CD8-positive, alpha-beta memory T cell (primary cell): ENCODE results near the gene LORICRIN. TPM values are rescaled to one million over a fixed set of nuclear protein-coding genes. Genes with fewer than 3 reads are reported as not detected.

ENCODE experiments used
- CTCF ChIA-PET: fragments of 350-600 bp; sonication (Branson Sonifier 250); formaldehyde crosslinking; loops from one replicate; lab custom pipeline; 2021; ENCODE audit warnings: antibody characterized with exemption; lab: Charles Lee
- POLR2A ChIA-PET: fragments of 350-600 bp; sonication (Branson Sonifier 250); formaldehyde crosslinking; loops from one replicate; lab custom pipeline; 2021; ENCODE audit warnings: antibody characterized with exemption; lab: Charles Lee
- DNase-seq, 5 donors: peaks; one replicate each; pipeline versions ENCODE4 v3.0.0 to v3.0.0-alpha.2; 2020 to 2022; ENCODE audit warnings: mixed read lengths in 1 of 5
- H3K27ac ChIP-seq: one replicate; pipeline ENCODE4 v1.7.0; 2013; ENCODE audit warnings: low read depth, mild to moderate bottlenecking, low read length, moderate library complexity
- H3K27me3 ChIP-seq: 2 replicates; pipeline ENCODE4 v1.7.0; 2013; ENCODE audit warnings: low read length, mild to moderate bottlenecking; ENCODE audit not compliant: insufficient read depth, poor library complexity, severe bottlenecking
- H3K36me3 ChIP-seq: 2 replicates; pipeline ENCODE4 v1.7.0; 2013; ENCODE audit warnings: mild to moderate bottlenecking, low read length, moderate library complexity; ENCODE audit not compliant: insufficient read depth
- H3K4me1 ChIP-seq: 2 replicates; pipeline ENCODE4 v1.7.0; 2013; ENCODE audit warnings: mild to moderate bottlenecking, low read length, moderate library complexity; ENCODE audit not compliant: insufficient read depth
- H3K4me3 ChIP-seq: 2 replicates; pipeline ENCODE4 v1.7.0; 2013; ENCODE audit warnings: mild to moderate bottlenecking, low read length
- H3K9me3 ChIP-seq: 2 replicates; pipeline ENCODE4 v1.7.0; 2013; ENCODE audit warnings: mild to moderate bottlenecking, low read length
- H3K27ac Mint-ChIP-seq, 8 donors: one replicate each; pipeline ENCODE4 v1.8.0; 2020 to 2021; ENCODE audit warnings: mixed read lengths in 8 of 8, mild to moderate bottlenecking in 6 of 8, inconsistent platforms in 3 of 8, moderate library complexity in 3 of 8
- H3K27me3 Mint-ChIP-seq, 2 donors: one replicate each; pipeline ENCODE4 v1.8.0; 2020 to 2021; ENCODE audit warnings: mixed read lengths in 2 of 2, mild to moderate bottlenecking in 1 of 2, moderate library complexity in 1 of 2
- H3K36me3 Mint-ChIP-seq, 3 donors: one replicate each; pipeline ENCODE4 v1.8.0; 2020 to 2021; ENCODE audit warnings: mixed read lengths in 3 of 3, inconsistent platforms in 1 of 3, mild to moderate bottlenecking in 1 of 3
- H3K4me1 Mint-ChIP-seq, 3 donors: one replicate each; pipeline ENCODE4 v1.8.0; 2020 to 2021; ENCODE audit warnings: mixed read lengths in 3 of 3, inconsistent platforms in 1 of 3, mild to moderate bottlenecking in 1 of 3
- H3K4me3 Mint-ChIP-seq, 7 donors: one replicate each; pipeline ENCODE4 v1.8.0; 2020 to 2021; ENCODE audit warnings: mixed read lengths in 7 of 7, mild to moderate bottlenecking in 6 of 7, moderate library complexity in 4 of 7, inconsistent platforms in 2 of 7
- H3K9me3 Mint-ChIP-seq, 5 donors: one replicate each; pipeline ENCODE4 v1.8.0; 2020 to 2022; ENCODE audit warnings: mixed read lengths in 5 of 5, mild to moderate bottlenecking in 3 of 5, moderate library complexity in 2 of 5, inconsistent platforms in 1 of 5
- polyA plus RNA-seq: library from polyadenylated mRNA; unstranded; fragments of 300-500 nt; fragmentation: Illumina TruSeq; gene quantifications from one replicate; pipeline ENCODE4 v1.2.3, GENCODE V29; 2021
- total RNA-seq, 2 experiments: library from RNA; stranded (reverse); gene quantifications; one replicate each; pipeline ENCODE4 v1.2.3, GENCODE V29; 2021

LORICRIN gene, protein sequence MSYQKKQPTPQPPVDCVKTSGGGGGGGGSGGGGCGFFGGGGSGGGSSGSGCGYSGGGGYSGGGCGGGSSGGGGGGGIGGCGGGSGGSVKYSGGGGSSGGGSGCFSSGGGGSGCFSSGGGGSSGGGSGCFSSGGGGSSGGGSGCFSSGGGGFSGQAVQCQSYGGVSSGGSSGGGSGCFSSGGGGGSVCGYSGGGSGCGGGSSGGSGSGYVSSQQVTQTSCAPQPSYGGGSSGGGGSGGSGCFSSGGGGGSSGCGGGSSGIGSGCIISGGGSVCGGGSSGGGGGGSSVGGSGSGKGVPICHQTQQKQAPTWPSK
- not detected for total RNA-seq
- polyA plus RNA-seq = not detected

DNA sequence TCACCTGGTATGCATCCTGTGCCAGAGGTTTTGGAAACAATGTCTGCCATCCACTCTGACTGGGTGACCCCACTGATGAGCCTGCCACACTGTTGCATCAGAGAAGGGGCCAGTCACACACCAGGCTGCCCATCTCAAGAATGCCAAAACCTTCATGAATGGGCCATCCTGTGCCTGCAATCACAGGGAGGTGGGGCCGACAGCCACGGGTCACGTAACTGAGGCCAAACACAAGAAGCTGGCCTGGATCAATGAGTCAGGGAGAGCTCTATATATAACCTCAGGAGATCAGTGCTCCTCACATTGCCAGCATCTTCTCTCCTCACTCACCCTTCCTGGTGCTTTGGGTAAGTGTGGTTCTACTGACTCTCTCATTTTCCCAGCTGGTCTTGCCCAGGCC lies at the start of gene LORICRIN:
Gene LORICRIN (plus strand): TSS at position 301 of the 400 bp plus-strand sequence. CDS start 1,263 bp downstream, outside the sequence.
- peaks cover 21% of the 10 kb centered on the region for H3K27me3 ChIP-seq
- DNase-seq = no peak
- peak within 1 kb of the TSS in 4 of 8 donors; percentile 37 to 70 (median 53) for H3K27ac Mint-ChIP-seq
- no peaks in the 10 kb centered on the region for H3K36me3 Mint-ChIP-seq
- peaks cover 17% of the 10 kb centered on the region for H3K4me1 ChIP-seq
- no peak within 1 kb of the TSS for H3K4me3 ChIP-seq
- H3K9me3 ChIP-seq = no peaks in the 10 kb centered on the region
- no peak within 1 kb of the TSS for H3K27ac ChIP-seq
- H3K36me3 ChIP-seq = no peaks in the 10 kb centered on the region
- H3K4me1 Mint-ChIP-seq = peaks cover 22 to 29% (median 25%) of the 10 kb centered on the region in 3 donors
- POLR2A ChIA-PET = no interaction called here
- CTCF ChIA-PET = no interaction called here
- H3K4me3 Mint-ChIP-seq = peak within 1 kb of the TSS; percentile 70 to 86 (median 75)
- peaks cover 51 to 58% of the 10 kb centered on the region in 2 donors for H3K27me3 Mint-ChIP-seq
- peaks cover 0 to 2% (median 0%) of the 10 kb centered on the region in 5 donors for H3K9me3 Mint-ChIP-seq

DNA sequence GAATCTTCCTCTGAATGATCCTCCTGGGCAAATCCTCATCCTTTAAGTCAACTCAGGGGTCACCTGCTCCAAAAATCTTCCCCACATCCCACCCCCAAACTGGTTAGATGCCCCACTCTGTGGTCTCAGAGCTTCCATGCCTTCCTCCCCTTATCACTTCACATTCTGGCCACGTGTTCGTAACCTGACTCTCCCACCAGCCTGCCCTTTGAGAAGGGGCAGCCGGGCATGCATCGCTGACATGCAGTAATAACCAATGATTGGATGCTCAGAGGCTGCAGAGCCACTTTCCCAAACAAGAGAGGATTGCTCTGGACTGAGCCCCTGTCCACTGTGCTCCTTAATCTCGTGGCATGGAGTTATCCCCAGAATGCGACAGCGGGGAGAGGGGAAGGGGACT lies 49.3 kb upstream of the LORICRIN start:
- Mint-ChIP-seq H3K4me3 (no peak overlapping the region), H3K36me3 (no peaks in the 10 kb centered on the region), H3K4me1 (no peaks in the 10 kb centered on the region), H3K27me3 (peaks cover 19 to 31% of the 10 kb centered on the region in 2 donors), H3K27ac (no peak overlapping the region), H3K9me3 (no peaks in the 10 kb centered on the region)
- ChIA-PET CTCF (no interaction called here), POLR2A (no interaction called here)
- Histone ChIP-seq H3K27me3 (no peaks in the 10 kb centered on the region), H3K36me3 (no peaks in the 10 kb centered on the region), H3K4me1 (no peaks in the 10 kb centered on the region), H3K4me3 (no peak overlapping the region), H3K27ac (no peak overlapping the region), H3K9me3 (no peaks in the 10 kb centered on the region)
- no peak for DNase-seq

DNA sequence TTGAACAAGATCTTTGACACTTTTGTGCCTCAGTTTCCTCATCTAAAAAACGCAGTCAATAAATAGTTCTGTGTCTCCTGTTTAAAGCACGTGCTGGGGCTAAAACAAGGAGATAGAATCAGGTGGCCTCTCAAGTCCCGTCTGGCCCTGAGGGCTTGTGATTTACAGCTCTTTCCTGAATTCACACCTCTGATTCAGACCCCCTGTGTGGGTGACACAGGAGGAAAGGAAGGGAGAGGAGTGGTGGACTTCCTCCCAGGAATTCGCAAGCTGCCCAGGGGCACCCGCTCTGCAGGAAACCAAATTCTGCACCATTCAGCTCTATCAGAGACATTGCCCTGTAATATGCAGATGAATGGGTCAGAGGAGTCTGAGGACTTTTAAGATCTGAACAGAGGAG lies 47.3 kb upstream of the LORICRIN start:
- ChIA-PET CTCF (no interaction called here), POLR2A (no interaction called here)
- Mint-ChIP-seq H3K36me3 (no peaks in the 10 kb centered on the region), H3K27me3 (peaks cover 11 to 26% of the 10 kb centered on the region in 2 donors), H3K4me3 (no peak overlapping the region), H3K4me1 (no peaks in the 10 kb centered on the region), H3K9me3 (no peaks in the 10 kb centered on the region), H3K27ac (no peak overlapping the region)
- H3K4me1 ChIP-seq = no peaks in the 10 kb centered on the region
- H3K36me3 ChIP-seq = no peaks in the 10 kb centered on the region
- no peak overlapping the region for H3K4me3 ChIP-seq
- DNase-seq = no peak
- H3K27me3 ChIP-seq = no peaks in the 10 kb centered on the region
- H3K27ac ChIP-seq = no peak overlapping the region
- H3K9me3 ChIP-seq = no peaks in the 10 kb centered on the region

DNA sequence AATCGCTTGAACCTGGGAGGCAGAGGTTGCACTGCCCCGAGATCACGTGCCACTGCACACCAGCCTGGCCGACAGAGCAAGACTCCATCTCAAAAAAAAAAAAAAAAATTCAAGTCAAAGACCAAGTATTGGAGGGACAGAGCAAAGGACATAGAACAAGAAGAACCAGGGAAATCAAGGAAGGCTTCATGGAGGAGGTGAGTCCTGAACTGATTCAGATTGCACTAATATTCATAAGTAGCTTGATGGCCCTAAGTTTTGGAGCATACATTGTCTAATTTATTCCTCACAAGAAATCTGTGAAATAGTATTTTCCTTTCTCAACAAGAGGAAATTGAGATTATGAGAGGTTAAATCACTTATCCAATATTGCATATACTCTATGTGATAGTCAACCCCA lies 46.0 kb upstream of the LORICRIN start:
- no peak overlapping the region for H3K27ac ChIP-seq
- H3K36me3 ChIP-seq = no peaks in the 10 kb centered on the region
- no peak overlapping the region for H3K4me3 ChIP-seq
- H3K4me1 Mint-ChIP-seq = no peaks in the 10 kb centered on the region
- H3K27me3 ChIP-seq = no peaks in the 10 kb centered on the region
- no peaks in the 10 kb centered on the region for H3K4me1 ChIP-seq
- H3K27me3 Mint-ChIP-seq = peaks cover 12 to 28% of the 10 kb centered on the region in 2 donors
- H3K27ac Mint-ChIP-seq = no peak overlapping the region
- no peaks in the 10 kb centered on the region for H3K9me3 Mint-ChIP-seq
- ChIA-PET POLR2A (no interaction called here), CTCF (no interaction called here)
- DNase-seq = no peak
- H3K4me3 Mint-ChIP-seq = no peak overlapping the region
- H3K36me3 Mint-ChIP-seq = no peaks in the 10 kb centered on the region
- no peaks in the 10 kb centered on the region for H3K9me3 ChIP-seq

DNA sequence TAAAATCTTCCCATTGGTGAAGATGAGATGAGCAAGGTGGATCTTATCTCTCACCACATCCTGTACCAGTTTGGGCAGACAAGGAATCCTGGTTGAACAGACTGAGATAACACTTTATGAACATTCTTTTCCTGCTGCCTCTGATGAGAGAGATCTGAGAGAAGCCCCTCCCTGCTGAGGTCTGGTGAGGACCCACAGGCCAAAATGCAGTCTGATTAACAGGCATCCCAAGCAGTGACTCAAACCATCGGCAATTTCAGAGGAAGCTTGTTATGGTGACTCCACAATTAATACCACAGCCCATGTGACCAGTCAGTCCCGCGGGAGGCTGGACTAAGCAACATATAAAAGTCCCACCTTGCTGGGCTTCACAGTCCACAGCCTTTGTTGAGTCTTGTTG lies 42.3 kb upstream of the LORICRIN start, which contains the start of gene PRR9:
Gene PRR9 (plus strand): TSS at position 373 of the 400 bp plus-strand sequence. CDS start 561 bp downstream, outside the sequence.
- no peaks in the 10 kb centered on the region for H3K27me3 ChIP-seq
- no peaks in the 10 kb centered on the region for H3K36me3 Mint-ChIP-seq
- no peak within 1 kb of the TSS for H3K27ac Mint-ChIP-seq
- H3K4me3 ChIP-seq = no peak within 1 kb of the TSS
- no peak within 1 kb of the TSS for H3K27ac ChIP-seq
- no peak for DNase-seq
- no peaks in the 10 kb centered on the region for H3K9me3 ChIP-seq
- no peaks in the 10 kb centered on the region for H3K4me1 ChIP-seq
- CTCF ChIA-PET = no interaction called here
- H3K27me3 Mint-ChIP-seq = peaks cover 14 to 48% of the 10 kb centered on the region in 2 donors
- H3K4me3 Mint-ChIP-seq = no peak within 1 kb of the TSS
- H3K36me3 ChIP-seq = no peaks in the 10 kb centered on the region
- no peaks in the 10 kb centered on the region for H3K4me1 Mint-ChIP-seq
- POLR2A ChIA-PET = no interaction called here
- no peaks in the 10 kb centered on the region for H3K9me3 Mint-ChIP-seq

DNA sequence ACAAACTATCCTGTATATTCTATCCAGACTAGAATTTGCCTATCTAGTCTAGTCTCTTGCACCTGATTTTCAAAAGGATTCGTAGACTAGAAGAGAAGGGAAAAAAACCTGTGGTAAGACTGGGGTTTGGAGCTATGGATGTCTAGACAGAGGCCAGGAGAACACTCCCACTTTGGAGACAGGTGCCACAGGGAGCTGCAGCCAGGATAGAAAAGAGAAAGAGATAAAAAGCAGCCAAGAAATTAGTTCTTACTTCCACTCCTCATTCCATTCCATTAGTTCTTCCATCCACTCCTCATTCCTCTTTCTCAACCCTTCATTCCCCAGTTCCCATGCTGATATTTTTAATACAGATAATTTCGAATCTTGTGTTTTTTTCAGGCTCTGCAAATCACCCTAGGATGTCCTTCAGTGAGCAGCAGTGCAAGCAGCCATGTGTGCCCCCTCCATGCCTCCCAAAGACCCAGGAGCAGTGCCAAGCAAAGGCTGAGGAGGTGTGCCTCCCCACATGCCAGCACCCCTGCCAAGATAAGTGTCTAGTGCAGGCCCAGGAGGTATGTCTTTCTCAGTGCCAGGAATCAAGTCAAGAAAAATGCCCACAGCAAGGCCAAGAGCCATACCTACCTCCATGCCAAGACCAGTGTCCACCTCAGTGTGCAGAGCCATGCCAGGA lies 41.6 kb upstream of the LORICRIN start:
- Mint-ChIP-seq H3K27me3 (peaks cover 13 to 42% of the 10 kb centered on the region in 2 donors), H3K4me3 (no peak overlapping the region), H3K27ac (no peak overlapping the region), H3K4me1 (peaks cover 0 to under 1% (median 0%) of the 10 kb centered on the region in 3 donors), H3K36me3 (no peaks in the 10 kb centered on the region), H3K9me3 (no peaks in the 10 kb centered on the region)
- no peaks in the 10 kb centered on the region for H3K27me3 ChIP-seq
- no peak overlapping the region for H3K27ac ChIP-seq
- H3K9me3 ChIP-seq = no peaks in the 10 kb centered on the region
- POLR2A ChIA-PET = no interaction called here
- no peaks in the 10 kb centered on the region for H3K36me3 ChIP-seq
- no peak for DNase-seq
- no peaks in the 10 kb centered on the region for H3K4me1 ChIP-seq
- H3K4me3 ChIP-seq = no peak overlapping the region
- CTCF ChIA-PET = no interaction called here

DNA sequence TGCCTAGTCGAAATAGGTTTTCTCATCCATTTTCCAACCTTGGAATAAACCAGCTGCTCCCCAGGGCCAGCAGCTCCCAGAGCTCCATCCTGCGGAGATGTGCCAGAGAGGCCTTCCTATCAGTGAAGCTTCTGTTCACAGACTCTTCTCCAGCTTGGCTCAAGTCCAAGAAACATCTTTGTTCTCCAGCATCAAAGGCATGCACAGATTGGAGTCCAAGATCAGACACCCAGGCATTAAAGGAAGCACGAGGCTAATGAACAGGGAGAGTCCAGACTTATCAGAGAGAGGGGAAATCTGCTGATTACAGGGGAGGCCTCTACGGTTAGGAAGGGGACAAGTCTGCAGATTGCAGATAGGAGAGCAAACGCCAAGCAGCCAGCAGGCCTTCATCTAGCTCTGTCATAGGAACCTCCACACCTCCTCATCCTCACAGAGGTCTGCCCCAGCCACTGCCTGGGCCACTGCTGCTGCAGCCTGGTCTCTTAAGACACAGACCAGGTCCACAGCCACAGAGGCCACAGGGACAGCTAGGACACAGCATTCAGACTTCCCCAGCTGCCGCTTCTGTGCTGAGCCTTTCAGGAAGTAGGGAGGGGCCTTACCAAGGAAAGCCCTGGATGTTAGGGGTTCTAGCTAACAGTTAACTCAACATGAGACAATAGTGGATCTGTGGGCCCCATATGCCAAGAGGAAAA lies 38.7 kb upstream of the LORICRIN start:
- POLR2A ChIA-PET = no interaction called here

More for the DNA sequence above, 38.7 kb upstream of the LORICRIN start:
- Mint-ChIP-seq H3K4me1 (peaks cover 0 to 3% (median 3%) of the 10 kb centered on the region in 3 donors), H3K27ac (no peak overlapping the region), H3K4me3 (no peak overlapping the region), H3K9me3 (no peaks in the 10 kb centered on the region), H3K27me3 (peaks cover 15 to 53% of the 10 kb centered on the region in 2 donors), H3K36me3 (no peaks in the 10 kb centered on the region)
- CTCF ChIA-PET = interaction anchor here (0.9 to 1.8 kb wide), 2 partner anchors 8 to 13 kb away, joined by 3 to 8 read pairs; no protein-coding TSS in a partner anchor
- H3K27ac ChIP-seq = no peak overlapping the region
- H3K36me3 ChIP-seq = no peaks in the 10 kb centered on the region
- H3K4me1 ChIP-seq = no peaks in the 10 kb centered on the region
- H3K9me3 ChIP-seq = no peaks in the 10 kb centered on the region
- H3K4me3 ChIP-seq = no peak overlapping the region
- DNase-seq = no peak
- no peaks in the 10 kb centered on the region for H3K27me3 ChIP-seq
